NCI-H748 (cell line): ENCODE measurements around the gene USP3.

Experiments used
- DNase-seq: peaks from one replicate; lab custom pipeline; 2025; ENCODE audit not compliant: unreplicated experiment; lab: John Stamatoyannopoulos, UW

Gene USP3

GRCh38 chr15:63538876-63539275 lies 34.5 kb downstream of the USP3 start:
- no peak for DNase-seq

- DNase-seq, result peak; percentile 16
Observed at GRCh38 chr15:63539521-63539920, 35.1 kb downstream of the USP3 start.

GRCh38 chr15:63539998-63540397 lies 35.6 kb downstream of the USP3 start:
- no peak for DNase-seq

- DNase-seq, result no peak
Observed at GRCh38 chr15:63540449-63540848, 36.1 kb downstream of the USP3 start.

- no peak for DNase-seq
Observed at GRCh38 chr15:63544258-63545026, 40.0 kb downstream of the USP3 start.

DNA sequence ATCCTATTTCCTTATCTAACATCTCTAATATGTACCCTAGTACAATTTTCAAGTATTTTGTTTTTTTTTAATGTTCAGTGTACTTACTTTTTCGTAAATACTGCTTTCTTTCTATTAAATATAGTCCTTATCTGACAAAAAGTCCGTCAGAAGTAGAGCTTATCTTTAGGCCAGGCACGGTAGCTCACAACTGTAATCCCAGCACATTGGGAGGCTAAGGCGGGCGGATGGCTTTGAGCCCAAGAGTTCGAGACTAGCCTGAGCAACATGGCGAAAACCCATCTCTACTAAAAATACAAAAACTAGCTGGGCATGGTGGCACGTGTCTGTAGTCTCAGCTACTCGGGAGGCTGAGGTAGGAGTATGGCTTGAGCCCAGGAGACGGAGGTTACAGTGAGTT lies 41.1 kb downstream of the USP3 start:
- DNase-seq, result no peak

DNA sequence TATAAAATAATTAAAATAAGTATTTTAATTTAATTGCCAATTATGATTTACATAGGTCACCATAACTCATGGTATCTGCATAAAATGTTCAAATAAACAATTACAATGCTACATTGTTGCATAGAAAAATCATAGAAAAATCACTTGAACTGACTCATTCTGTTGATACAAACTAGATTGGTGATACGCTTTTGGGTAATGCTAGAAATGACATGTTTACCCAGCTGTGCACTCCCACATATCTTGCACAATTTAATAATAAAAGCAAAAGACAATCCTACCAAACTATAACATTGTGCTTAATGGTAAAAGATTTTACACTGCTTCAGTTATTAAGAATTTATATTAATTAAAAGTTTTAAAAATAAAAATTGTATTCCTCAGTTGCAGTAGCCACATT lies 47.0 kb downstream of the USP3 start:
- DNase-seq, result no peak

DNA sequence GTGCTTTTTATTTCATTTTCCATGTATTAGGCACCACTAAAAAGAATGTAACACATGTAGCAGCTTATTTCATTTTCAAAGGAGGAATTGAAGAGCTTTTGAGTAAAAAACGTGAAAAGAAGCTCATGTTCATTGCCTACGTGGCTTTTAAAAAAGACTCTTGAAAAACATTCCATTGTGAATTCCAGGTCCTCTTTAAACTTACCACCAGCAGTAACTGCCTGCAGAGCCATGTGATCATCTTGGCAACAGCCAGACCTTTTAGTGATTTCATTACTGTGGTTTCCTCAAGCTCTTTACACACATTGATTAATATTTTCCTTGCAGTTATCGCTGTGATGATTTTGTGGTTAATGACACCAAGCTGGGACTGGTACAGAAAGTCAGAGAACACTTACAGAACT lies 49.0 kb downstream of the USP3 start:
- no peak for DNase-seq

DNA sequence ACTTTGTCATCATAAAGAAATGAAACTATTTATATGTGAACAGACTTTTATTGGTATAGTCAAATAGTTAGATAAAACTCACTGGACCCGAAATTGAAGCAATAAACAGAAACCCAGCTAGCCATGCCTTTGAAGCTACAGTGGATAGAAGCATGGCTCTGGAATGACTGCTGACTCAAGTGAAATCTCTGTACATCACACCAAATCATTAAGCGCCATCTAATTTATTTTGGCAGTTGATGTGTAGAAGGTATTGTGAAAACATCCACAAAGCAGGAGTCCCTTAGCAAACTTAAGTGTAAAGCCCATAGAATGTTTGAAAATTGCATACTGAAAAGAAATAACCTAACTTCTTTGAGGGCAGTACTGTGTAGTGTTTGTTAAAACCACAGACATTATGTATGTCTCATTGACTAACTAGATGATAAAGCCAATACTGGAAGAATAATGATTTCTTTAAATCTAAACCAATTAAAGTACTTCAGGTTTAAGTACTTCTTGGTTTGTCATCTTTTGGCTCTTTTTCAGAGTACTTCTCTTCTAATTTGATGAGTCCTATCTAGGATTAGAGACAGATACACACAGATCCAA lies 50.0 kb downstream of the USP3 start:
- no peak for DNase-seq

DNA sequence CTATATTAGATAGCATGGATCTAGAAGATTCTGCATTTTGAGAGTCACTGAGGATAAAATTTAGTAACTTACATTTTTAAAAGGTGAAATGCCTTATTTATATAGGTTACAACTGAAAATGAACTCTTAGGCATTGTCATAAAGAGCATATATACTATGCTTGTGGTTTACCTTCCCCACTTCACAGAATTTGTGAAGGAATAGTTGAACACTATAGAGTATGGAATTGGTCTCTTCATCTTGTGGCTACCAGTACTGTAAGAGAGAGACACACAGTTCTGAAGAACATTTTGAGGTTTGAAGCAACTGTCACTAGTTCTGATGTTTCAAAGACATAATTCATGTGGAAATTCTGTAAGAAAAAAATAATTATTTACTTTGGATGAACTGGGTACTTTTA lies 51.1 kb downstream of the USP3 start:
- no peak for DNase-seq

DNA sequence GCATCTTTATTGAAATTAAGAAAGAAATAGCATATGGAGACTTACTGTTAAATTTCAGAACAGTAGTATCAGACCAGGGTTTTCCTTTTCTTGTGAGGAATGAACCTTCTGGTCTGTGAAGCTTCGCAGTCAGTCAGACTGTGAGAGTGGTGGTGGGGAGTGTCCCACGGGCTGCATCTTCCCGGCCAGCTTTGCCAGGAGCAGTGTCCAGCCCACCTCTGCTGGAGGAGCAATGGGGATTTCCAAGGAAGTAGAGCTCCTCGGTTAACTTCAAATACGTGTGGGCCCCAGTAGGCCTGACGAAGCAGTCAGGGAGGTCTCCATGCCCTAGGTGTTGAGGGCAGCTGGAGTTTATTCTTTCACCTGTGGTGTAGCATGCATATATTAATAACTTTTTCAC lies 51.9 kb downstream of the USP3 start:
- no peak for DNase-seq

DNA sequence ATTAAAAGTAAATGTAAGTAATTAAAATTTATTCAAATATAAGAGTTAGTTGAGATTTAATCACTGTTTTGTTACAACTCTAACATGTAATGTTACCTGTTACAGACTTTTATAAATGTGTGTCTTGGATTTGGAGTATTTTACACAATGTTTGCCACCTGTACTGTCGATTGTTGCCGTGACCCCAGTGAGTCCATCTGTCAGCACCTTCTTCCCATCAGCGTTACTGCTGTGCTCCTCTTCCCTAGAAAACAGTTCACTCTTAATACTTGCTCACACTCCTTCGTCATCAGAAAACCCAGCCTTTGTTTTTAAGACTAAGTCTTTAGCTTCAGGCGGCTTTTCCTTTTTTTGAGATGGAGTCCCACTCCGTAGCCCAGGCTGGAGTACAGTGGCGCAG lies 52.3 kb downstream of the USP3 start:
- no peak for DNase-seq

GRCh38 chr15:63559753-63560152 lies 55.4 kb downstream of the USP3 start:
- DNase-seq, result no peak

DNA sequence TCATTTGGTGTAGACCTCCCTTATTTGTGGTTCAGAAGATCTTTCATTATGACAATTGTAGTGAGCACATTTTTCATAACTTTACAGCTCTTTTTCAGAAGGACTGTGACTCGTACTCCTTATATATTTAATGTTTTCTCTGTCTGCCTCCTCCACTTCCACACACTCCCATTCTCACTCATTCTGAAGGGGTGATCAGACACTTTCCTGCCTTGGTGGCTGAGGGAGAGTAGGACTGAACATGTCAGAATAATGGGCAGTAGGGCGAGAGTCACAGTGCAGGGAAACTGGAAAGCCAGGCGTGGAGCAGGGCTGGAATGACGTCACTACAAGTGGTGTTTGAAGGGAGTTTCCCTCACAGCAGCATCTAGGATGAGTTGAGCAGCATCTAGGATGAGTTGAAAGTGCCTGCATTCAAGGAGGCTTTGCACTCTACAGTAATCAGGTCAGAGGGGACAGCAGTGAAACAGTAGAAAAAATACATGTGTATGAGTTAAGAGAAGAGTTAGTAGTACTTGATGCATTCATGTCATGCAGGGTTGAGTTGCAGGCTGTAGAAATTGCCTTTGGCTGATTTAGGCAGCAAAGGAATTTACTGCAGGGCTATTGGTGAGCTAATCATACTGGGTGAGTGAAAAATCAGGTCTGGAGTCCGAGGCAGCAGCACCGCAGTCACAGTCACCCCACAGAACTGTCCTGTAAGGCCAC lies 56.5 kb downstream of the USP3 start:
- no peak for DNase-seq

- DNase-seq, result peak; percentile 20
Observed at GRCh38 chr15:63564093-63564492, 59.7 kb downstream of the USP3 start.

GRCh38 chr15:63565536-63566186 lies 61.3 kb downstream of the USP3 start:
- DNase-seq, result no peak

DNA sequence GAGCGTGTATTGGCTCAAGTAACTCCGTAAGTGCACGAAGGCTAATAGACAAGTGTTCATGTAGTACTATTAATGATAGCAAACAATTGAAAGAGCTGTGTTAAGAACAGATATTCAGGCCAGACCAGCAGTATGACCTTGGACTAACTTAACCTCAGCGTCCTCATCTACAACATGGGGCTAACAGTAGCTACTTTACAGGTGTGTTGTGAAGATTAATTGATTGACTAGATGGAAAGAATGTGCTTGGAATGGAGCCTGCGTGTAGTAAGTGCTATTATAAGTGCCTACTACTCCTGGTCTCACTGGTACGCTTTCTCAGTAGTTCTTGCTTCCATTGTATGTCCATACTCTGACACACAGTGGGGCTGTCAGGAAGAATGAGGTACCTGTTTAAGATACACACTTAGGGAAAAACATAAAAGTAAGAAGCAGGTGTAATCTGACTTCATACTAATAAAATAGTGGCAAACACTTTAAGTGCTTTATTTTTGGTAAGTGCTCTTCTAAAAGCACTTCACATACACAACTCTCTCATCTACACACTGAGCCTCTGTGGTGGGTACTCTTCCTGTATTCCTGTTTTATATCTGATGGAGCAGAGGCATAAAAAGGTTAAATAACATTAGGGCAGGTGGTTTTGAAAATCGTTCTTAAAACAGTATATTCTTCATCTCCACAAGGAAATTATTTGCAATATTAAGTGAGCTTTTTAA lies 68.5 kb downstream of the USP3 start:
- DNase-seq, result no peak

- no peak for DNase-seq
Observed at GRCh38 chr15:63573533-63573932, 69.1 kb downstream of the USP3 start.

DNA sequence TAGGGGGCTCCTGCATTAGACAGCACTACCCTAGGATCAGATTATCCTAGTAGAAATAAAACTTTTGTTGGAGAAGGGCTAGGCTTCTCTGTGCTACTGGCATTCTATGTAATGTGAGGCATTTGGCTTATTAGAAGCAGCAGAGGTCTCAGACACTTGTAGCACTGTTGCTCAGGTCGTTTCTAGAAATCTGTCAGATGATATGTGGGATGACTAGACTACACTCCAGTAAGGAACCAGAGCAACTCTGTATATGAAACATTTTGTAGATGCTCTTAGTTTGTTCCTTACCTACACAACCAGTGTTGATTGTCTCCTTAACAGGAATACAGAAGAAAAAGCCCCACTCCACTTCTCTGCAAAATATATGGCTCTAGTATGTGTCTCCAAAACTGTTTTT lies 70.9 kb downstream of the USP3 start:
- DNase-seq, result no peak

- no peak for DNase-seq
Observed at GRCh38 chr15:63576441-63576840, 72.0 kb downstream of the USP3 start.

DNA sequence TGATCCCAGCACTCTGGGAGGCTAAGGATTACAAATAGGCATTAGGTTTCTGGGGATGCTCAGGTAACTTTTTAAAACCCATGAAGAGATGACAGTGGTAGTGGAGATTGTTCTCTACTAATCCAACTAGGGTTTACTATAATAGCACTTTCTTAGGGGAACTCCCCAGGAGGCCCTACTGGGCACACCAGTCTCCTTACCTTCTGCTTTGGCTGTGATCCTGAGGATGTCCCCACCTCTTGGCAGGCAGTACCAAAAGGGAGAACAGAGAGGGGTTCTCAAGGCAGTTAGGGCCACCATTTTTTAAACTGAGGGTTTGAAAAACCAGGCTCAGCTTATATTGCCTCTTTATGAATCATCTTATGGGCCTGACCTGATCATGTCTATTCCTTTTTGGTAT lies 77.8 kb downstream of the USP3 start:
- DNase-seq, result no peak
